ENCODE measurements around the gene MIEF2. TPM values are rescaled to one million over a fixed set of nuclear protein-coding genes. Genes with fewer than 3 reads are reported as not detected.

The MIEF2 gene
- polyA plus RNA-seq (2011; rRNA removed) (3.7 and 4.3 TPM in 2 replicates), polyA plus RNA-seq (2017; fragmentation: RNase III; extraction: RNeasy Plus Mini Kit Qiagen cat#74134 plus additional on column Dnase treatment) (6.0 to 8.5 TPM (median 7.0 TPM) in 3 replicates), polyA minus RNA-seq (2011; rRNA and poly(A)+ RNA removed) (5.7 and 6.7 TPM in 2 replicates)
- 9.8 and 11.4 TPM in 2 replicates for polyA plus RNA-seq (2012; cell fraction: cytosol; rRNA removed)
- polyA plus RNA-seq (2012; cell fraction: nucleus; rRNA removed), result 49.8 and 52.9 TPM in 2 replicates

- TF ChIP-seq EHF (CRISPR knock-in tag; IDR thresholded peaks at IDR 0.05), result no peak
- TF ChIP-seq JUN (IDR thresholded peaks at IDR 0.05), result 0 out of 5 replicates have a peak, but pooled peaks of 1 of the 2 experiments have one; percentile 28
- TF ChIP-seq PBX3 (IDR thresholded peaks at IDR 0.05), result peak; percentile 97
- no peak for TF ChIP-seq MAZ (IDR thresholded peaks at IDR 0.05; ENCODE audit: borderline replicate concordance, low read depth, low read length)
- 0 out of 3 replicates have a peak, but pooled peaks have one; percentile 24 for TF ChIP-seq BCL3 (IDR thresholded peaks at IDR 0.05)
- no peak for TF ChIP-seq HOXB5 (CRISPR knock-in tag; IDR thresholded peaks at IDR 0.05)
- peak; percentile 51 for TF ChIP-seq POLR2A (IDR thresholded peaks at IDR 0.05; ENCODE audit: low read length)
- TF ChIP-seq USF2 (IDR thresholded peaks at IDR 0.05), result peak; percentile 61
- TF ChIP-seq KDM5A (IDR thresholded peaks at IDR 0.05), result no peak
- TF ChIP-seq ELK1 (IDR thresholded peaks at IDR 0.05; ENCODE audit: low read depth, low read length), result no peak
- no peak for TF ChIP-seq SMC3 (IDR thresholded peaks at IDR 0.05)
- no peak for TF ChIP-seq RARB (CRISPR knock-in tag; IDR thresholded peaks at IDR 0.05)
- no peak for TF ChIP-seq ZFP36 (IDR thresholded peaks at IDR 0.05; ENCODE audit: borderline replicate concordance, partially characterized antibody)
- no peak for TF ChIP-seq HMGXB4 (CRISPR knock-in tag; IDR thresholded peaks at IDR 0.05; ENCODE audit: borderline replicate concordance)
- no peak for TF ChIP-seq RCOR1 (IDR thresholded peaks at IDR 0.05; ENCODE audit: low read depth, low read length)
- no peak for TF ChIP-seq KDM1A (IDR thresholded peaks at IDR 0.05; ENCODE audit: low read depth)
- no peak for TF ChIP-seq POLR2AphosphoS2 (conservative IDR thresholded peaks at IDR 0.05; ENCODE audit: low read length)
- TF ChIP-seq BHLHE40 (IDR thresholded peaks at IDR 0.05; ENCODE audit: low read depth, low read length), result no peak
- TF ChIP-seq FOSL2 (IDR thresholded peaks at IDR 0.05), result no peak
- no peak for TF ChIP-seq FOSL2 (CRISPR knock-in tag; IDR thresholded peaks at IDR 0.05)
- TF ChIP-seq CBX8 (IDR thresholded peaks at IDR 0.05), result no peak
- no peak for TF ChIP-seq TFCP2L1 (CRISPR knock-in tag; IDR thresholded peaks at IDR 0.05)
- TF ChIP-seq NPAS2 (CRISPR knock-in tag; IDR thresholded peaks at IDR 0.05; ENCODE audit: borderline replicate concordance), result no peak
- peak; percentile 92 for TF ChIP-seq PHF8 (IDR thresholded peaks at IDR 0.05; ENCODE audit: borderline replicate concordance, low read depth)
- no peak for TF ChIP-seq FOSB (CRISPR knock-in tag; IDR thresholded peaks at IDR 0.05)
- TF ChIP-seq RAD21 (conservative IDR thresholded peaks at IDR 0.05 in 1 of 2, IDR thresholded peaks at IDR 0.05 in 1 of 2), result no peak
- TF ChIP-seq HDAC2 (IDR thresholded peaks at IDR 0.05), result peak; percentile 33; the same call in 1 of the 2 replicates
- TF ChIP-seq CHD2 (IDR thresholded peaks at IDR 0.05; ENCODE audit: low read length, partially characterized antibody), result no peak
- no peak for TF ChIP-seq EP300 (IDR thresholded peaks at IDR 0.05)
- no peak for TF ChIP-seq FOXS1 (CRISPR knock-in tag; IDR thresholded peaks at IDR 0.05)
- peak; percentile 59; the same call in 1 of the 2 replicates for TF ChIP-seq E2F6 (IDR thresholded peaks at IDR 0.05; ENCODE audit: borderline replicate concordance, low read depth)
- TF ChIP-seq HOXA7 (CRISPR knock-in tag; IDR thresholded peaks at IDR 0.05), result no peak
- peak; percentile 72 to 88 for ATAC-seq
- H3K4me1 ChIP-seq, result peaks cover 31% of the 10 kb centered on the region
- POLR2A ChIA-PET, result interaction anchor here (0.6 to 1.2 kb wide), 2 partner anchors 54 to 117 kb away, joined by 3 read pairs; partner anchors contain the start of genes EVPLL, SMCR8 and TOP3A
- CTCF ChIA-PET, result interaction anchor here (1.5 to 8.5 kb wide), 4 partner anchors 12 to 61 kb away, joined by 4 to 59 read pairs (median 15); no protein-coding TSS in a partner anchor
- WGBS (ENCODE audit: missing lambda C conversion rate), result 0% methylated on average over 21 of the region's 72 CpGs
- H3K4me3 ChIP-seq, result peak within 1 kb of the TSS; percentile 76
- no peaks in the 10 kb centered on the region for H3K9me3 ChIP-seq
- peak; percentile 96 to 100 for DNase-seq (ENCODE audit: low read depth in 1 of 2, low spot score in 1 of 2)
- peak within 1 kb of the TSS; percentile 94 for H3K4me2 ChIP-seq
- FAIRE-seq, result peak; percentile 81
- peak within 1 kb of the TSS; percentile 84 to 91 for H3K27ac ChIP-seq
These were observed at the start of gene MIEF2 for GRCh38 chr17:18260332-18261145. MIEF2 (plus strand) TSS chr17:18260662; CDS start chr17:18262721, 2,059 bp downstream.

Measured in A549 (cell line).